Activated gamma-delta T cell treated with anti-CD3 and anti-CD28 coated beads, Interleukin-2, amount 50 U/mL, for 16 hours (primary cell): ENCODE data around the gene STOM.
A peak's percentile ranks its signal among the peaks of the same experiment; 100 is the strongest.
"Not testable (repeated sequence)": the region's sequence is repeated elsewhere in the genome, so short reads cannot be mapped to it uniquely, and the experiment has no call there.

Experiments
- DNase-seq: peaks from one replicate; pipeline ENCODE4 v3.0.0-alpha.2; 2020; ENCODE audit warnings: low read depth

STOM gene

GRCh38 chr9:121369595-121370265 is at the start of gene STOM:
TSS of gene STOM (minus strand) at chr9:121370250. CDS start at chr9:121370187, 63 bp downstream.
- DNase-seq = peak; percentile 51

DNA sequence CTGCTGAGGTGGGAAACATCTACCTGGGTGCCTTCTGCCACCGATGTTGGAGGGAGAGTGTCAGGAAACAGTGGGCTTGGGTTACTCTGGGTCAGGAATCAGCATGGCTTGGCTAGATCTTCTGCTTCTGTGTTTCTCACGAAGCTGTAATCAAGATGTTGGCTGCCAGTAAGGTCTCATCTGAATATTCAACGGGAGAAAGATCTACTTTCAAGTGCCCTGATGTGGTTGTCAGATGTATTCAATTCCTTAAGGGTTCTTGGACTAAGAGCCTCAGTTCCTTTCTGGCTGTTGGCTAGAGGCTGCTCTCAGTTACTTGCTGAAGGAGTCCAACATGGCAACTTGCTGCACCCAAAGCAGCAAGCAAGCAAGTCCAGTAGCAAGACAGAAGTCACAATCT is 41.9 kb upstream of the STOM start:
- no peak for DNase-seq

DNA sequence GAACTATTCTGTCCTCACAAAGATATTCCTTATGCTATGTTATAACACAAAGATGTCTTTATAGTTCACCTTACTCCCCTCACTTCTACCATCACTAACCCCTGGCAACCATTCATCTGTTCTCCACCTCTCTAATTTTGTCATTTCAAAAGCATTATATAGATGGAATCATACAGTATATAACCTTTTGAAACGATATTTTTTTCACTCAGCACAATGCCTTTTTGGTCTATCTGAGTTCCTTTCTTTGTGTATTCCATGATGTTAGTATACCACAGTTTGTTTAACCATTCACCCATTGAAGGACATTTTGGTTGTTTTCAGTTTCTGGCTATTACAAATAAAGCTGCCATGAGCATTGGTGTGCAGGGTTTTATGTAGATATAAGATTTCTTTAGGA is 35.8 kb upstream of the STOM start:
- no peak for DNase-seq

GRCh38 chr9:121404906-121405305 is 34.9 kb upstream of the STOM start:
- no peak for DNase-seq

- DNase-seq = no peak
Measured at GRCh38 chr9:121399883-121400607, 30.0 kb upstream of the STOM start.

DNA sequence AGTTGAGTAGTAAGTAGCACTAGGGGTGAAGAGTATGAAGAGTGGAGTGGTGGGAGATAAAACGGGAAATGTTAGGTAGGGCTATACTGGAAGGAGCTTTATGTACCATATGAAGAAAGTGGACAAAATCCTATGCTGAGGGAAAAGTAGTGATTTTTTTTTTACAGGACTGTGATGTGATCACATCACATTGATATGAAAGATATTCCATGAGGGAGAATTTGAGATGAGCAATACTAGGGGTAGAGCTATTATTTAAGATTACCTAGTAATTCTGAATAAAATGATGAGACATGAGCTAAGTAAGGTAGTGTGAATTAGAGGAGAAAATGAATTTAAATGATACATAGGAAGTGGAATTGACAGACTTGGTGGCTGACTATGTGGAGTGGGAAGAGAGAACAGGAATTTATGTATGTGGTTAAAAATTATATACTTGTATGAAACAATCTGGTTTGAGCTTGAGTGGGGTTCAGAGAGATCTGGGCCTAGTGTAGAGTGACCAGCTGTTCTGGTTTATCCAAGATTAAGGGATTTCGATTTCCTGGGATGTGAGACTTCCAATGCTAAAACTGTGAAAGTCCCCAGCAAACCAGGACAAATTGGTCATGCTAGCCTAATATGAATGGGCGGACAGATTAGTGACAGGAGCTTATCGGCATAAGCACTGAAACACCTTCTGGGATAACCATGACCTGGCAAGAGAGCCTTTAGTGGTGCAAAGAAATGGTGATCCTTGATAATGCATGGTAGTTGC is 29.3 kb upstream of the STOM start:
- no peak for DNase-seq

- DNase-seq = no peak
Measured at GRCh38 chr9:121398374-121398773, 28.3 kb upstream of the STOM start.

DNA sequence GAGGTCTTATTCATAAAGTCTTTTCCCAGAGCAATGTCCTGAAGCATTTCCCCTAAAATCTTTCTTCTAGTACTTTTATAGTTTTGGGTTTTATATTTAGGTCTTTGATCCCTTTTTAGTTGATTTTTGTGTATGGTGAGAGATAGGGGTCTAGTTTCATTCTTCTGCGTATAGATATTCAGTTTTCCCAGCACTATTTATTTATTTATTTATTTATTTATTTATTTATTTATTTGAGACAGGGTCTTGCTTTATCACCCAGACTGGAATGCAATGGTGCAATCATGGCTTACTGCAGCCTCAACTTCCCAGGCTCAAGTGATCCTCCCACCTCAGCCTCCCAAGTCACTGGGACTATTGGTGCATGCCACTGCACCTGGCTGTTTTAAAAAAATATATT is 27.2 kb upstream of the STOM start:
- not testable (repeated sequence) for DNase-seq

GRCh38 chr9:121395558-121395957 is 25.5 kb upstream of the STOM start:
- DNase-seq = no peak

DNA sequence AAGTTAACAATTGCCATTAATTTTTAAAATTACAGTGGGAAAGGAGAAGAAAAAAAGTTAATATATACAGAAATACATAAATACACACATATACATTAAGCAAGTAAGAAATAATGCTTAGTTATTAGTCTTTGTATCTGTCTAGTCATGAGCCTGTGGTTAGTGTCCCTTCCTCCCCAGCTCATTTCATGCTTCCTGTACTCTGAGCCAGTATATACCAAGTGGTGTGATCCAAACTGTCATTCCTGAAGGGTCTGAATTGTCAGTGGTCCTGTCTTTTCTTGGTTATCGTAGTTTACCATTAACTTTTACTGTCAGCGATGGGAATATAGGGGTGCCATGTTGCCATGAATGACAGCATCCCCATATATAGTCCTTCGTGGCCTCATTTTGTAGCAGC is 24.2 kb upstream of the STOM start:
- DNase-seq = no peak

DNA sequence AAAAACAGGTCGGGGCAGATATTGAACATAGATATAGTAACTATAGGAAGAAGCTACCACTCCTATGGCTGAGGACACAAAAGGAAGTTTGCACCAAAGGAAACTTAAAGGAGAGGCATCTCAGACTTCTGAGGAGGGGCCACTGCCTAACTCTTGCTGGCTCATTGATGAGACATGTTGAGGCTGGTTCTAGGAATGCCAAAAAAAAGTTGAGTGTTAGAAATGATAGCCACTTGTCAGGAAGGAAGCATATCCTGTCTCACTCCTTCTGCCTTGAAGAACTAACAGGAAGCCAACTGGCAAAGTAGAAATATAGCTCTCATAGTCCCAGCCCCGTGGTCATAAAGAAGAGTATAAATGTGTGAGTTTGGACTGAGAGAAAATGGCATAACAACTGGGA is 23.3 kb upstream of the STOM start:
- no peak for DNase-seq

DNA sequence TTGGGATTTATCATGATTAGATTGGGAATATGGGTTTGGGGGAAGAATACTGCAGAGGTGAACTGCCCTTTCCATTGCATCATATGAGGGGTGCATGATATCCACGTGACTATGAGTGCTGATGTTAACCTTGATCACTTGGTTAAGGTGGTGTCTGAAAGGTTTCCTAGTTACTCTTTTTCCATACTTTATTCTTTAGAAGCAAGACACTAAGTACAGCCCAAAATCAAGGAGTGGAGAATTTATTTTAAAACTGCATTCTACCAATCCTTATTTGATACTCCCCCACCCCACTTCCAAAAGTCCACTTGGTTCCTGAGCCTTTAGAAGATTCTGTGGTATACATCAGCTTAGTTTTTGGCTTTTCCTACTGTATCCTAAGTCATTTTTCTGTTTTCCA is 20.3 kb upstream of the STOM start:
- no peak for DNase-seq

- DNase-seq = no peak
Measured at GRCh38 chr9:121388140-121388905, 18.3 kb upstream of the STOM start.

- DNase-seq = no peak
Measured at GRCh38 chr9:121386442-121387175, 16.6 kb upstream of the STOM start.

GRCh38 chr9:121383715-121384114 is 13.7 kb upstream of the STOM start:
- DNase-seq = no peak

DNA sequence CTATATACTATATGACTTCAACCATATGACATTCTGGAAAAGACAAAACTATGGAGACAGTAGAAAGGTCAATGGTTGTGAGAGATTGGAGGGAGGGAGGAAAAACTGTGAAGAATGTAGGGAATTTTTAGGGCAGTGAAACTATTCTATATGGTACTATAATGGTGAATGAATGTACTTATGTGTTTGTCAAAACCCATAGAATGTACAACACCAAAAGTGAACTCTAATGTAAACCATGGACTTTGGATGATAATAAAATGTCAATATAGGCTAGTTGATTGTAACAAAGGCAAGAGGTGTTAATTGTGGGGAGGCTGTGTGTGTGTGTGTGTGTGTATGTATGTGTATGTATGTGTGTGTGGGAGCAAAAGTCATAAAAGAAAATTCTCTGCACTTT is 10.8 kb upstream of the STOM start:
- DNase-seq = no peak

GRCh38 chr9:121376214-121376830 is 6.3 kb upstream of the STOM start:
- no peak for DNase-seq

DNA sequence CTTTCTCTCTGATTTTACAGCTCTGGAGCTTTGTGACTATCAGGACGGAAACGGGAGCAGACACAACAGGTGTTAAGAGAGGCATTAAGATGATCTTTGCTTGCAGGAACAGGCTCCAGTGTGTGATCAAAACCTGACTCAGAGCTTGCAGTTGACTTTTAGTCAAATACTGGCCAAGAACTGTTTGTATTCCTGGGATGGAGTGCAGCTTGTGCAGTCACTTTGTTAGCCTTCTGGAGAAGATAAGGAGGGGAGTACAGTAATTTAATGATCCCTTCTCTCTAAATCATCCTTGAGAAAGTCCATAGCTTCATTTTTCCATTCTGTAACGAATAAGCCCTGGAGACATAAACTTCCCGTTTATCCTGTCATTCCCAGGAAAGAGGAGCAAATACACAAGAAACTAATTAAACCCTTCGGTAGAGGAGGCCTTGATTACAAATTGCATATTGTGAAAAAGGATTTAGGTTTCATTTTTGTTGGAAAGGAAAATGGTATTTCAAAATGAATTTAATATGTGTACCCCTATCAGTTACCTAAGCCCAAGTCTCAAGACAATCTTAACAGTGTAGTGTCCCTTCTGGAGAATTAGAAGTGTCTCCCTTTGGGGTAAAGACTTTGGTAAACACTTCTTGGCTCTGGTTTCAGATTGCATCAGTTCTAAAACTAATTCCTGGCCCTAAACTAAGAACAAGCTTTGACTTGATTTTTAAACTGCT is 3.1 kb upstream of the STOM start:
- DNase-seq = no peak

DNA sequence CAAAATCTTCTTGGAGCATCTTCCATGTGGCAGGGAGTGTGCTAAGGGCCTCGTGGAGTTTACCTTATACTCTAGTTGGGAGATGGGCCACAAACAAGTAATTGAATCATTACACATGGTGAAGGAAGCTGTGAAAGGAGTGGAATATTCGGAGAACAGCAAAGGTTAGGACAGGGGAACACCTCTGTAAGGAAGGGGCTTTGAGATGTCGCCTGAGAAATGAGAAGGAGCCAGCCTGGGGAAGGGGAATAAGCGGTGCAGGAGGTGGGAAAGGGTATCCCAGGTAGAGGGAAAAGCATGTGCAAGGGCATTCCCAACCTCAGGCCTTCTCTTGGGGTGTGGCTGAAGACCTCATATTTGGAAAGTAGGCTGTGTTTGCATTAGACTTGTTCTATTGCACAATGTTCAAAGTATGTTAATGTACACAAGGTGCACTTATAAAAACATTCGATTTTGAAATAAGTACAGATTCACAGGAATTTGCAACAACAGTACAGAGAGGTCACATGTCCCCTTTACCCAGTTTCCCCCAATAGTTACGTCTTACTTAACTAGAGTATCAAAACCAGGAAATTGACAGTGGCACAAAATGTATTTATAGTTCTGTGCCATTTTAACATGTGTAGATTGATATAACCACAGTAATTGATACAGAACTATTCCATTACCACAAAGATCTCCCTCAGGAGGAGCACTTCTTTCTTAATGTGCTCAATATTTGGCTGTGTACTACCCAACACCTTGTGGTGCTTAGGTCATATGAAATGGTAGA is 2.4 kb upstream of the STOM start:
- DNase-seq = no peak
